ENCODE measurements around the gene ASCL3.
"Not testable (repeated sequence)": the region's sequence is repeated elsewhere in the genome, so short reads cannot be mapped to it uniquely, and the experiment has no call there.

ASCL3 gene

DNA sequence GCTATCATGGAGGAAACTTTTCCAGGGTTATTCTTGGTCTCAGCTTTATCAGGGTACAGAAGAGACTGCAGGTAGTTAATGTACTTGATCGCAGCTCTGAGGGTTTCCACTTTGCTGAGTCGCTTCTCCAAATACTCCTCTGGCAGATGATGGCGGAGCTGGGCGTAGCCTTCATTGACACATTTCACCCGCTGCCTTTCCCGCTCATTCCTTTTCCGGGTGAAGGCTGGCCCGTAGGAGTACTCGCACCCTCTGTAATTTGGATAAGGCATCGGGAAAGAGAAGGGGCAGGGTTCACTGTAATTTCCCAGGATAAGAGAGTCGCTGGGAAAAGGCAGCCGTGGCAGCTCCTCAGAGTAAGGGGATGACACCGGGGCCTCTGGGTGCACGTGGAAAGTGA lies 5.2 kb downstream of the ASCL3 start:
- Histone ChIP-seq H3K27ac (no peak overlapping the region), H3K9me3 (no peaks in the 10 kb centered on the region), H3K36me3 (no peaks in the 10 kb centered on the region), H3K4me1 (ENCODE audit: control insufficient read depth in 1 of 2, insufficient read depth in 1 of 2, low read depth in 1 of 2, low read length in 1 of 2) (no peaks in the 10 kb centered on the region), H3K4me3 (ENCODE audit: low read depth in 1 of 2, low read length in 1 of 2) (no peak overlapping the region), H3K27me3 (no peaks in the 10 kb centered on the region)
- TF ChIP-seq, protein P1, sequence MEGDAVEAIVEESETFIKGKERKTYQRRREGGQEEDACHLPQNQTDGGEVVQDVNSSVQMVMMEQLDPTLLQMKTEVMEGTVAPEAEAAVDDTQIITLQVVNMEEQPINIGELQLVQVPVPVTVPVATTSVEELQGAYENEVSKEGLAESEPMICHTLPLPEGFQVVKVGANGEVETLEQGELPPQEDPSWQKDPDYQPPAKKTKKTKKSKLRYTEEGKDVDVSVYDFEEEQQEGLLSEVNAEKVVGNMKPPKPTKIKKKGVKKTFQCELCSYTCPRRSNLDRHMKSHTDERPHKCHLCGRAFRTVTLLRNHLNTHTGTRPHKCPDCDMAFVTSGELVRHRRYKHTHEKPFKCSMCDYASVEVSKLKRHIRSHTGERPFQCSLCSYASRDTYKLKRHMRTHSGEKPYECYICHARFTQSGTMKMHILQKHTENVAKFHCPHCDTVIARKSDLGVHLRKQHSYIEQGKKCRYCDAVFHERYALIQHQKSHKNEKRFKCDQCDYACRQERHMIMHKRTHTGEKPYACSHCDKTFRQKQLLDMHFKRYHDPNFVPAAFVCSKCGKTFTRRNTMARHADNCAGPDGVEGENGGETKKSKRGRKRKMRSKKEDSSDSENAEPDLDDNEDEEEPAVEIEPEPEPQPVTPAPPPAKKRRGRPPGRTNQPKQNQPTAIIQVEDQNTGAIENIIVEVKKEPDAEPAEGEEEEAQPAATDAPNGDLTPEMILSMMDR (IDR thresholded peaks at IDR 0.05): no peak

DNA sequence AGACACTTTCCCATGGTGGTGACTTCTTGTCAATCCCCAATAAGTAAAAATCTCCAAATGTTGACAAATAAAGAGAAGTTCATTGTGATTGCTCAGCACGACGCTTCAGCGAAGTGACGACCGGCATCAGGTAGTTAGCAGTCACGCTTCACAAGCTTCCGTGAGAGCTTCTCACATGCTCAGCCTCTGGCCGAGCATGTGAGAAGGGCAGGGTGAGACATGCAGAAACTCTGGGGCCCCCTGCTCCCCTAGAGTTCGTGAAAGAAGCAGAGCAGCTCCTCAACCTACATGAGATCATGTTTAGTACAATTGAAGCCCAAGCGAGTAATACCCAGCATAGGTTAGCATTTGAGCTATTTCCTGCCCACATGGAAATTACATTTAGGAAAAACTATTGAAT lies 5.7 kb downstream of the ASCL3 start:
- H3K27me3 ChIP-seq: no peaks in the 10 kb centered on the region
- H3K4me1 ChIP-seq (ENCODE audit: control insufficient read depth in 1 of 2, insufficient read depth in 1 of 2, low read depth in 1 of 2, low read length in 1 of 2): no peaks in the 10 kb centered on the region
- H3K9me3 ChIP-seq: no peaks in the 10 kb centered on the region
- TF ChIP-seq, protein P1 (IDR thresholded peaks at IDR 0.05): no peak
- no peak overlapping the region for H3K4me3 ChIP-seq (ENCODE audit: low read depth in 1 of 2, low read length in 1 of 2)
- H3K27ac ChIP-seq: no peak overlapping the region
- H3K36me3 ChIP-seq: no peaks in the 10 kb centered on the region

DNA sequence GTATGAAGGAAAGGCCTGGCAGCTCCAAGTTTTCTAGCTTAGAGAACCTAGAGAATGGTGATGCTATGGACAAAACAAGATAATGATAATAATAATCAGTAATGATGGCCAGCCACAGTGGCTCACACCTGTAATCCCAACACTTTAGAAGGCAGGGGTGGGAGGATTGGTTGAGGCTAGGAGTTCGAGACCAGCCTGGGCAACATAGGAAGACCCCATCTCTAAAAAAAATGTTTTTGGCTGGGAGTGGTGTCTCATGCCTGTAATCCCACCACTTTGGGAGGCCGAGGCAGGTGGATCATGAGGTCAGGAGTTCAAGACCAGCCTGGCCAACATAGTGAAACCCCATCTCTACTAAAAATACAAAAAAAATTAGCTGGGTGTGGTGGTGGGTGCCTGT lies 7.0 kb downstream of the ASCL3 start:
- H3K4me3 ChIP-seq (ENCODE audit: low read depth in 1 of 2, low read length in 1 of 2); H3K27ac ChIP-seq; H3K36me3 ChIP-seq; H3K9me3 ChIP-seq; H3K4me1 ChIP-seq (ENCODE audit: control insufficient read depth in 1 of 2, insufficient read depth in 1 of 2, low read depth in 1 of 2, low read length in 1 of 2); H3K27me3 ChIP-seq: not testable (repeated sequence)

DNA sequence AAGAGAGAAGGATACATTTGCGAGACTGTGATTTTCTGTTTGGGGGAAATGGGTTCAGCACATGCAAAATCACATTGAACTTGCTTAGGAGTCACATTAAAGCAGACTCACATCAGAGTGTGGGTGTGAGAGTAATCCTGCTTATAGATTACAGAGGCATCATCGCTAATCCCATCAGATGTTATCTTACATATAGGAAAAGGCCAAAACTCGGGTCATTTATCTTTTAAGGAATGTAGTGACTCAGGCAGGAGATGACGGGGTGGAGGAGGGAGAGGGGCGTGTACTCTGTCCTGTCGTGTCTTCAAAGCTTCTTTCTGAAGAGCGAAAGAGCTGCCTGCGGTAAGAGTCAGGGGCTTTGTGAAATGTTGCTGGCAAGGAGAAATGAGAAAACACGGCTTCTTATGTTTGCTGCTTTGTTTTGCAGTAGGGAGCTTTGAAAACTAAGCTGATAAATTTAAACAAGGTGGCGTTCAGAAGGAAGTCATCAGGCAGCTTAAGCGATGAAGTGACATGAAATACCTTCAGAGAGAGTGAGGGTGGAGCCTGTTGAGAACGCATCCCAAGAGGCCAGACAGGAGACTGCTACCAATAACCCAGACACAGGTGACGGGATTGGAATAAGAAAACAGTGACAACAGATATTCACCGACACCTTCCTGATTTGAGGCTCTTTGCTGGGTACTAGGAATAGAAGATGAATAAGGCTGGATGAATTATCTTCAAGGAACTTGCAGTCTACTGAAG lies 7.9 kb downstream of the ASCL3 start:
- Histone ChIP-seq H3K27me3 (no peaks in the 10 kb centered on the region), H3K27ac (no peak overlapping the region), H3K4me3 (ENCODE audit: low read depth in 1 of 2, low read length in 1 of 2) (no peak overlapping the region)

DNA sequence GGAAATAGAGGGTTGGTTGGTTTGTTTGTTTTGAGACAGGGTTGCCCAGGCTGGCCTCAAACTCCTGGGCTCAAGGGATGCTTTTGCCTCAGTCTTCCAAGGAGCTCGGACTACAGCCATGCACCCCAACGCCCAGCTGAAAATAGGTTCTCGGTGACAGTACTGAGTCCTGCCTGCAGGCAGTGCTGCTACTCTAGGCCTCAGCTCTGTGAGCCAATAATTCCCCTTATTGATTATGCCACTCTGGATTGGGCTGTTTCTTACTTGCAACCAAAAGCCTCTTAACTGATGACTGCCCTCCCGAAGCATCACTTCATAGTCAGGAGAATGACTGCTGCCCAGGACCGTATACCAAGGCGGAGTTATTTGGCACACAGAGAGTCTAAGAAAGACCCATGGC lies 8.9 kb downstream of the ASCL3 start:
- Histone ChIP-seq H3K36me3 (no peaks in the 10 kb centered on the region), H3K4me3 (ENCODE audit: low read depth in 1 of 2, low read length in 1 of 2) (no peak overlapping the region), H3K27me3 (no peaks in the 10 kb centered on the region), H3K9me3 (no peaks in the 10 kb centered on the region), H3K27ac (no peak overlapping the region), H3K4me1 (ENCODE audit: control insufficient read depth in 1 of 2, insufficient read depth in 1 of 2, low read depth in 1 of 2, low read length in 1 of 2) (no peaks in the 10 kb centered on the region)
- TF ChIP-seq, protein P1 (IDR thresholded peaks at IDR 0.05): no peak

More for the DNA sequence above, 7.9 kb downstream of the ASCL3 start:
- no peaks in the 10 kb centered on the region for H3K36me3 ChIP-seq
- H3K9me3 ChIP-seq: no peaks in the 10 kb centered on the region
- TF ChIP-seq, protein P1 (IDR thresholded peaks at IDR 0.05): no peak
- no peaks in the 10 kb centered on the region for H3K4me1 ChIP-seq (ENCODE audit: control insufficient read depth in 1 of 2, insufficient read depth in 1 of 2, low read depth in 1 of 2, low read length in 1 of 2)

DNA sequence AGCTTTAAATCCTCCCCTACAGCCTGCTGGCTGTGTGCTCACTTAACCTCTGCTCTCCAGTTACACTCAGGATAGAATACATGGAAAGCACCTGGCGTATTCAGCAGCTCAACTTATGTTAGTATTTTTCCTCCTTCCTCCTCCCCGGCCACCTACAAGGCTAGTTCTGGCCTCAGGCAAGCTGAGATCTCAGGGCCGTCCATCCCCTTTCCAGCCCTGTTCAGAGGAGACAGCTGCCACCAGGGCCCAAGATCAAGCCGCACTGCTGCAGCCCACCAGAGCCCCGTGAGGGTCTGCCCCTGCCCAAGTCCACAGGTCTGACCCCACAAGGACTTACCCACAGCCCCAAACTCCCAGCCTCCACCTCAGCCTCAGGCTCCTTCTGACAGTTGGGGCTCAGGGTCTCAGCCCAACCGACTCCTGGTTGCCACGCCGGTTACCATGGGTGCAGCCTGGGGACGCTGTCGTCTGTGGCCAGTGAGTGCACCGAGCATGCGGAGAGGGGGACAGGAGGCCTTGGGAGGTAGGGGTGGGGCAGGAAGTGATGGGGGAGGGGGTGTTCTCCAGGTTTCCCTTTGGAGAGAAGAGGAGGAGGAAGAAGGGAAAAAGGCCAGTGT lies 10.1 kb downstream of the ASCL3 start, which contains the start of gene C11orf16:
TSS of gene C11orf16 (minus strand) at position 384 of the 617 bp plus-strand sequence. CDS start 639 bp downstream, outside the sequence.
- H3K9me3 ChIP-seq: no peaks in the 10 kb centered on the region
- H3K27me3 ChIP-seq: no peaks in the 10 kb centered on the region
- no peaks in the 10 kb centered on the region for H3K4me1 ChIP-seq (ENCODE audit: control insufficient read depth in 1 of 2, insufficient read depth in 1 of 2, low read depth in 1 of 2, low read length in 1 of 2)
- TF ChIP-seq, protein P1 (IDR thresholded peaks at IDR 0.05): no peak
- no peaks in the 10 kb centered on the region for H3K36me3 ChIP-seq
- H3K27ac ChIP-seq: no peak within 1 kb of the TSS
- H3K4me3 ChIP-seq (ENCODE audit: low read depth in 1 of 2, low read length in 1 of 2): no peak within 1 kb of the TSS
